Renal cortex interstitium (tissue), 11 donors: Measurements from ENCODE around the gene GM2A. TPM values are rescaled to one million over a fixed set of nuclear protein-coding genes. Genes with fewer than 3 reads are reported as not detected.
"Not testable (repeated sequence)": the region's sequence is repeated elsewhere in the genome, so short reads cannot be mapped to it uniquely, and the experiment has no call there.

Experiments
- DNase-seq, 11 donors: peaks; one replicate each; pipeline ENCODE4 v3.0.0-alpha.2; 2013; ENCODE audit warnings: low read depth in 9 of 11, low spot score in 4 of 11; ENCODE audit errors: extremely low read depth in 1 of 11
- polyA plus RNA-seq, 3 donors: library from polyadenylated mRNA; unstranded; fragments of 120-200 nt; gene quantifications; one replicate each; pipeline ENCODE4 v1.2.1, GENCODE V29; 2013; ENCODE audit not compliant: insufficient read length in 3 of 3

GM2A gene
- polyA plus RNA-seq, 3 donors, result 28.2 to 32.5 (median 28.6) TPM

DNA sequence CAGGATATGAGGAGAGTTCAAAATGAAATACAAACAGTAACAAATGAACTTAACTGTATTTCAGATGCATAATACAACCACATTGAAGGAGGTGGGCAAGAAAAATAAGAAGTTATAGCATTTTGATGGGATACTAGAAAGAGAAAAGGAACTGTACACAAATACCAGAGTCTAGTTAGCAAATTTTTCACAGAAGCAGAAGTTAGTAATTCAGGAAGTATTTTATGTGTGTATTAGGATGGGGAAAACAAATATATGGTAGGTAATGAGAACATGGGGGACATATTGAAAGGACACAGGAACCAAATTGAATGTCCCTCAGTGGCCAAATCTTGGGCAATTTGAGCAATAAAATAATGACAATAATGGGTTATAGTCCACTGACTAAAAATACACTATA lies 18.4 kb downstream of the GM2A start:
- no peak for DNase-seq

DNA sequence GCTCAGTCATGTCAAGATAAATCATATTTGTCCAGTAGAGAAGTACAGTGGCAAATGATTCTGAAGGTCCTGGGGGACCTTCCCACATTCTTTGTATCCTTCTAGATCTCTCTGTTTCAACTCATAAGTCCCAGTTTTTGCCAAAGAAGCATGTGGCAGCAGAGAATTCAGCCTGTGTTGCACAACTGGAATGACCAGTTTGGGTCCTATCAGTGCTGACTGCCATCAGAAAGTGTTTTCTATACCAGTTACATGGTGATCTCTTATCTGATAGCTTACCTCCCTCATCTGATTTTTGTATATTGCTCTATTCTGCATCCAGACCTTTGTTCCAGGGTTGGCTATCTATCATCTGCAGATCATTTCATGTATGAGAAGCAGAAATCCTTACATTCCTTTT lies 21.7 kb downstream of the GM2A start:
- no peak for DNase-seq

DNA sequence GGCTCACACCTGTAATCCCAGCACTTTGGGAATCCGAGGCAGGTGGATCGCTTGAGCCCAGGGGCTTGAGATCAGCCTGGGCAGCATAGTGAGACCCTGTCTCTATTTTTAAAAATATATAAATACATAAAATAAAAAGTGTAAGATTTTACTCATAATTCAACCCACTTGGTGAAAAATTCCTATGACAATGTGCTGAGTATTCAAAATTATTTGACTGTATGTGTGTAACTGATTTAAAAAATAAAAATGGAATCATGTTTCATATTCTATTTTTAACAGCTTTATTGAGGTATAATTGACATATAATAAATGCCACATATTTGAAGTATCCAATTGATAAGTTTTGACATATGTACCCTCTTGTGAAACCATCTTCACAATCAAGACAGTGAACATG lies 22.8 kb downstream of the GM2A start:
- DNase-seq, result no peak

DNA sequence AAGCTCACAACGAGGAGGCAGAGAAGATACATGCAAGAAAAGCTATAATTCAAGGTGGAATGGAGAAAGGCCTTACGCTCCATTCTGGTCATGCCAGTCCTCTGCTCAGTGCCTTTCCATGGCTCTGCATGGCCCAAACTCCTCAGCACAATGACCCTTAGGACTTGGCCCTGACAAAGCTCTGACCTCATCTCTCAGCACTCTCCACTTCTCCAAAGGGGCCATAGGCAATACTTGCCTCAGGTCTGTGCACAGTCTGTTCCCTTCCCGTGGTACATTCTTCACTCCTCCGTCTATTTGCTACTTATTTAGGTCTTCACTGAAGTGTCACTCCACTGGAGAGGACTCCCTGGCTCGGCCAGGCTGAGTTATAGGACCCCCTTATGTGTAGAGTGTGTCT lies 25.9 kb downstream of the GM2A start:
- DNase-seq, result no peak

DNA sequence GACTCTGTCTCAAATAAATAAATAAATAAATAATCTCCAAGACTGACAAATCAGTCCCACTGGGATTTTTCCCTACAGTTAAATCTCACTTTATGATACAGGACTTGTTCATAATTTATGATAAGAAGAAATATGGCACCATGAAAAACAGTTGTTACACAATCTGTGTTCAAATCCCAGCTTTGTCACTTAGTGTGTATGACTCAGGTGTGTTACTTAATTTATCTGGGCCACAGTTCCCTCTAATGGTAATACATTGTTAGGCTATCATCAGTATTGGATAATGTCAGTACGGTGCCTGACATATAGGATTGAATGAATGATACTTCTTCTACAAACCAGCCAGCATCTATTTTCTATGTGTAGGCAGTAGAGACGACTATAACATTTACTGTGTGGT lies 27.5 kb downstream of the GM2A start:
- no peak for DNase-seq

DNA sequence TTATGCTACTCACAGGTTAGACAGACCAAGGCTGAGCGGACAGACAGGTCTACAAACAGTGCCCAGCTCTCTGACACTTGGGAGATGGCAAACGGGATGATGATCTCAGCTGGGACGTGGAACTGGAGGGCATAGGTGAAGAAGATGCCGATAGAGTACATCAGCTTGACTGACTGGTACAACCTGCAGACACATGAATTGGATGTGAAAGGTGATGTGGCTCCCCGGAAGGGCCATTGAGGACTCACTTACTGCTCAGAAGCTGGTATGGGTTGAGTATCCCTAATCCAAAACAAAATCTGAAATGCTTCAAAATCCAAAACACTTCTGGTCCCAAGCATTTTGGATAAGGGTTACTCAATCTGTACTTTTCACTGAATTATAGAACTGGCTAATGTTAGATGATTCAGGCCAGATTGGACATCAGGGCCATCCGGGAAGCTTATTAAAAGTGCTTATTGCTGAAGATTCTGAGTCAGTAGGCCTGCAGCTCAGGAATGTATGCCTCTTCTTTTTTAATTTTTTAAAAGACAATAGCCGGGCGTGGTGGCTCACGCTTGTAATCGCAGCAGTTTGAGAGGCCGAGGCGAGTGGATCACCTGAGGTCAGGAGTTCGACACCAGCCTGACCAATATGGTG lies 28.1 kb downstream of the GM2A start:
- DNase-seq, result no peak

DNA sequence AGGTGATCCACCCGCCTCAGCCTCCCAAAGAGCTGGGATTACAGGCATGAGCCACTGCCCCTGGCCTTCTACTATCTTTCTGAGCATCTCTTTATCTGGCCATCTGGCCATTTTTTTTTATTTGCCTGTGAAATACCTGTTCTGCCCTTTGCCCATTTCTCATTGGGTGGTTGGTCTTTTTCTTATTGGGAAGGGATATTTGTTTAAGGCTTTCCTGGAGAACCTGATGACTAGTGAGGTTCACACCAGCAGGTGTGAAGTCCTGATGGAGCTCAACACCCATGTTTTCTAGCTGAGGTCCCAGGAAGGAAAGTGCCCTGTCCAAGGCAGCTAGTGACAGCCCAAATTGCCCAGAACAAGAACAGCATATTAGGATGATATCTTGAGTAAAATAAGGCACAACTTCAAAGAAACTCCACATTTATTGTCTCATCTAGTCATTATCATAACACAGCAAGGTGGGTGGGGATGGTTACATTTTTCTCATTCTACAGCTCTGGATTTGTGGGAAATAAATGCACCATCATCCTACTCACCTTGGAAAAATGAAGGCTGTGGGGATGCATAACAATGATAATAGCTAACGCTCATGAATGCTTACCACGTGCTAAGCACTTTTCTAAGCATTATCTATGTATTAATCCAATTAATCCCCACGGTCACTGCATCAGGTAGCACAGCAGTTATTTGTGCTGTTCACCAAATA lies 30.3 kb downstream of the GM2A start:
- no peak for DNase-seq

DNA sequence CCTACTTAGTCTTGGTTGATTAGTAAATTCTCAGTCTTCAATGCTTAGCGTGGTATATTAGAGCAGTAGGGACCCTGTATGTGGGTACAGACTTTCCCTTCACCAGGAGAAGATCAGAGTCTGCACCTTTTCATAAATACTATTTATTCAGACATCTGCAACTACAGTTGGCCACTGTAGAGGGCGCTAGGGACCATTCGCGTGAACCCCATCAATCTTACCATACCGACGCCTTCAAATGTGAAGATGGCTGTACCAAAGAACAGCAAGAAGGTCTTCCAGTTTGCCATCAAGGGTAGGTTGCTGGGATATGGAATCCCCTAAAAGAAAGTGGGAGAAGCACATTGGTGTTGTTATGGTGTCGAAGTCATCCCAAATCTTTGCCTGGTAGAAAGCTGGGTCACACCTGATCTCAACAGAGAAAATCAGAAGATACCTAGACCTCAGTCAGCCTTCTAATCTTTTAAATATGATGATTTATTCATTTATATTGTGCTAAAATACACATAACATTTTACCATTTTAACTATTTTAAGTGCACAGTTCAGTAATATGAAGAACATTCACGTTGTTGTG lies 31.5 kb downstream of the GM2A start:
- DNase-seq, result no peak

DNA sequence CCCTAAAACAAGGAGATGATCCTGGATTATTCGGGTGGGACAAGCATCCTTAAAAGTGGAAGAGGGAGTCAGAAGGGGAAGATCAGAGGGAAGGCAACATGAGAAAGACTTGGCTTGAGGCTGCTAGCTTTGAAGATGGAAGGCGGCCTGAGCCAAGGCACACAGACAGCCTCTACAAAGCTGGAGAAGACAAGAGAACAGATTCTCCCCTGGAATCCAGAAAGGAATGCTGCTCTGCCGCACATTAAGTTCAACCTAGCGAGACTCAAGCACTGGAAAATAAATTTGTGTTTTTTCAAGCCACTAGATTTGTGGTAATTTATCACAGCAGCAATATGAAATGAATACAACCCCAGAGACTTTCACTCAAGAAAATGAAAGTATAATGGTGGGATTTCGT lies 32.7 kb downstream of the GM2A start:
- peak in 2 of 11 donors; percentile 1 to 7 for DNase-seq

DNA sequence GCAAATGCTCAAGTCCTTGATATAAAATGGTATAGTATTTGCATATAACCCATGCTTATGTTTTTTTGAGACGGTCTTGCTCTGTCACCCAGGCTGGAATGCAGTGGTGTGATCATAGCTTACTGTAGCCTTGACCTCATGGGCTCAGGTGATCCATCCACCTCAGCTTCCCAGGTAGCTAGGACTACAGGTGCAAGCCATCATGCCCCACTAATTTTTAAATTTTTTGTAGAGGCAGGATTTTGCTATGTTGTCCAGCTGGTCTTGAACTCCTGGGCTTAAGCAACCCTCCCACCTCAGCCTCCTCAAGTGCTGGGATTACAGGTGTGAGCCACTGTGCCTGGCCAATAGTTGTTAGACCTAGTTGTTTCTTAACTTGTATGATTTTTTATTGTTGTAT lies 33.3 kb downstream of the GM2A start:
- no peak for DNase-seq

DNA sequence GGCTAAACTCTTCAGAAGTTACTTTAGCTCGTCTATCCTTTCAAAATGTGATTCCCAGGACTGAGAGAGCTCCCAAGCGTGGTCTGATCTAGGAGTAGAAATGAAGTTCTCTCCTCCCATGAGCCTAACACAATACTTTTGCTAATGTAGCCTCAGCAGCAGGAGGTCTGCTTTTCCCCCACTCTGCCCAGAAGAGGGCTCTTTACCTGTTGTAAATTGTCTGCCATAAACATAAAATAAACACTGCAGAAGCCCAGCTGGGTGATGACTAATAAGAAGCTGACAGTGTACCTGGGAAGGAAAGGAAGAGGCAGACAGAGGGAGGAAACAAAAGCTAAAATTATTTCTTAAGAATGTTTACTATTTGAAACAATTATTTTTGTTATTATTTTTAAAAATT lies 35.2 kb downstream of the GM2A start:
- DNase-seq, result no peak

DNA sequence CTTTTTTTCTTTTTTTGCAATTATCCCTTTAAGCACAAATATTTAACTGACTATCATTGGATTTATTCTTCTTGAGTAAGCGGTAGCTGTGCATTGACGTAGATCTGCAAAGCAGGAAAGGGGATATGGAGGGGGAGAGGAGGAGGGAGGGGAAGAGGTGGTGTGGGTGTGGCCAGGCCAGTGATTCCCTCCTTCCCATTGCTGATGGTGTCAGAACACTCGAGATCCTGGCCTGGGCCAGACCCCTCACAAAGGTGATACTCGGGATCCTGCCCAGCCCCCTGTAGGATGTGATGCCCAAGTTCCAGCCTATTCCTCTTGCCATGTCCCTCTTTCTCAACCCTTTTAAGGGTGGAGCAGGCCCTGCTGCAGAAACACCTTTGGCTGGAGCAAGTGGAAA lies 40.6 kb downstream of the GM2A start:
- DNase-seq, result no peak

DNA sequence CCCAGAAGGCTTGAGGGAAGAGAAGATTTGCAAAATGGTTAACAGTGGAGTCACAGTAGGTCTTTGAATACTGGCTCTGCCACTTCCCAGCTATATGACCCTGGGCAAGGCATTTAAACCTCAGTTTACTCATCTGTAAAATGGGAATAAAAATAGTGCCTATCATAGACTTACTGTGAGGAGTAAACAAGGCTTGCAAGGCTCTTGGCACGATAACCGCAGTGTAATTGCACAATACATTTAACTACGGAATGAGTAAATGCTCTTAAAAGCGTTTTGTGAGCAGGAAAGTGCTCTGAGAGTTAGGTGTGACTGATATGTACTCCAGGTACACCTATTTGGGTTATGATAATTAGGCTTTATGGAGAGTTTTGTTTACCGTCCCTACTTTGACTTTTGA lies 42.2 kb downstream of the GM2A start:
- no peak for DNase-seq

DNA sequence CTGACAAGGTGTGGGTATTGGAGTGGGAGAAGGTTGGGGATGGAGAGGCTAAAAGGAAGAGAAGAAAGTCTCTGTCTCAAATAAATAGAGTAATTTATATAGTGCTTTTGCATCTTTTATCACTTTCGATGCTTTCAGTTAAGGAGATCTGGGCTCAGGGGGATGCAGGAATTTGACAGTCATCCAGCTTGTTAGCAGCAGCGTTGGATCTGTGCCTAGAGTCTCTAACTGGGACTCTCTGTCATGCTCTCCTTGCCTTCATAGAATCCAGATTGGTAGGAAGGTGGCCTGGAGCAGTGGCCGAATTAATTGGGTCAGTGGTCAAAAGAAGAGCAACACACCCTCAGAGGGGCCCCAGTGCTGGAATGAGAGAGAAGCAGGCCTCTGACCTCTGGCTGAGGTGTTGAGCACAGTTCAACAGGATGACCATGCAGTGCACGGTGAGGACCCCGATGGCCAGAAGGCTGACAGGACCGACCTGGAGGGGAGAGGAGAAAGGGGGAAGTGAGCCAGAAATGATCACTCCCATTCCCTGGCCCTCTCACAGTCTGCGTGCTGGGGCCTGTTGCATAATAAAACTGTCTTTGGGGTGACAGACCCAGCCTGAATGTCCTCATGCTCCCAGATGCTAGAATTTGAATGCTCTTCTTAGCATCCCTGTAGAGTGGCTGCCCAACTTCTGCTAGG lies 42.9 kb downstream of the GM2A start:
- DNase-seq, result no peak

DNA sequence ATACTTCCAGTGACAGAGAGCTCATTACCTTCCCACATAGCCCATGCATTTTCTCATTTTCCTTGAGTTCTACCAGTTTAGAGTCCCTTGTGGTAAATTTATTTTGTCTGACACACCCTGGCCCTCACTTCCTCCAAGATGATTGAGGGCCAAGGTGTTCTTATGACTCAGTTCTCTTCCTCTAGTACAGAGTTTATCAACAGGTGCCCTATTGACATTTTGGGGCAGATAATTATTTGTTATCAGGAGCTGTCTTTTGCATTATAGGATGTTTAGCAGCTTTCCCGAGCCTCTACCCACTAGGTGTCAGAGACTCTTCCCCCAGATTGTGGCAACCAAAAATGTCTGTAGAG lies 43.5 kb downstream of the GM2A start:
- DNase-seq, result no peak

DNA sequence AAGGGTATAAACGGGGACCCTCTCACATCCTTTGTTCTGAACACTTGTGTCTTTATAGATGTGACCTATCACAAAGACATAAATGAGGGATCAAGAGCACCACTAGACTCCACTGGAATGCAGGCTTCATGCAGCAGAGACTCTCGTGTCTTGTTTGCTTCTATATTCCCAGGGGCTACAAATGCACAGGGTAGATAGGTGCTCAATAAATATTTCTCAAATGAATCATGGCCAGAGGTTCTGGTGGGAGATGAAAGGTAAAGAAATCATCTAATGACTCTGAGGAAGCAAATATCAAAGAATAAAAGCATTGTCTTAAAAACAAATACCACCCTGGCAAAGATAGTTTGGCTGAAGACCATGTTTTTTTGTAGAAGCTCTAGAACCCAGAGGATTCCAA lies 44.0 kb downstream of the GM2A start:
- DNase-seq, result no peak

DNA sequence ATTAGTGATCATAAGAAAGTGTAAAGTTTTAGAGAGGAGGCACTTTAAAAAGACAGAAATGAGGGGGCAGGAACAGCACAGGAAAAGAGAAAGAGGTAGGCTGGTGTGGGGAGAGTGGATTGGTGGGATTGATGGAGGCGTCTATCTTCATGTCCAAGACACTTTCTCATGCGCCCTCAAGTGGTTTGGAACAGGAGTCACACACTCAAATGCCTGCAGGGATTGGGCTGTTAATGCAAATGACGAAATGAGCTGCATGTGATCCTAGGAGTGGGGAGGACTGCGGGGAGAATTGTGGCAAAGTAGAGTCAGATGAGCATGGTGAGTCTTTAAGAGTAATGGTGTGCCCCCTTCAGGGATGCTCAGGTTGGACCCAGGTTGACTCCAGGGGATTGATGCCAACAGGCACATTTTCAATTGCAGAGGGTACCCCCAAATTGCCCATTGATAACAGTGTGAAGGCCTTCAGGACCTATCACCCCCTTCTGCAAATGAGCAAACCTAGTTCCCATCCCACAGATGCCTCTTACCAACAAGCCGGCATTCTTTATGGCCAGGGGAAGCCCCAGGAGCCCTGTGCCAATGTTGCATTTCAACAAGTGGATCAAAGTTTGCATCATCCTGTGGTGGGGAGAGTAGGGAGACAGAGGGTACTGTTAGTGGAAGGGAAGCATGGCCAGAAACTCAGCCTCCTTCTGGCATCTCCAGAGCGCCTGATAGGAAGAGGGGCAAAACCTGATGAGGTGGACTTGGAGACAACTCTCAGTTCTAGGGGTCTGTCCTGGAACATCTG lies 45.3 kb downstream of the GM2A start:
- DNase-seq, result peak in 1 of 11 donors; percentile 42

DNA sequence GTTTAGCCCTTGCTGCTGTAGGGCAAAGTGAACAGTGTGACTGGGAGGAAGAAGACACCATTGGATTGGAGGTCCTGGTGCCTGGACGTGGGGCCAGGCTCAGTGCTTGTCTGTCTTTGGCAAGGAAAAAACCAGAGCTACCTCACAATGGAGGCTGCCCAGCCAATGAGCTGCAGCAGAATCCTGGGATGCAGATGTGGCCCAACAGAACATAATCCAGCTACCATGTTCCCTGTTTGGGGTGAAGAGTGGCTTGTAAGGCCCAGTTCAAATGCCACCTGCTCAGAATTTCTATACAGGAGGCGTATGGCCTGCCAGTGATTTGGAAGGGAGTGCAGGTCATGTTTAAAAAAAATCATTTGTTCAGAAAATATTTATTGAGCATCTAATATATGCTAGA lies 50.7 kb downstream of the GM2A start, which contains the start of gene SLC36A3:
SLC36A3 (minus strand) TSS at position 101 of the 400 bp plus-strand sequence. CDS start 412 bp downstream, outside the sequence.
- no peak for DNase-seq

DNA sequence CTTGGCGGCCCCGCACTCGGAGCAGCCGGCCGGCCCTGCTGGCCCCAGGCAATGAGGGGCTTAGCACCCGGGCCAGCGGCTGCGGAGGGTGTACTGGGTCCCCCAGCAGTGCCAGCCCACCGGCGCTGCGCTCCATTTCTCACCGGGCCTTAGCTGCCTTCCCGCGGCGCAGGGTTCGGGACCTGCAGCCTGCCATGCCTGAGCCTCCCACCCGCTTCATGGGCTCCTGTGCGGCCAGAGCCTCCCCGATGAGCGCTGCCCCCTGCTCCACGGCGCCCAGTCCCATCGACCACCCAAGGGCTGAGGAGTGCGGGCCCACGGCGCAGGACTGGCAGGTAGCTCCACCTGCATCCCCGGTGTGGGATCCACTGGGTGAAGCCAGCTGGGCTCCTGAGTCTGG lies 56.3 kb downstream of the GM2A start:
- not testable (repeated sequence) for DNase-seq
